ENCODE data around the gene TSC22D3.
"Not testable (repeated sequence)": the region's sequence is repeated elsewhere in the genome, so short reads cannot be mapped to it uniquely, and the experiment has no call there.

Gene TSC22D3

GRCh38 chrX:107775734-107776511 lies at the start of gene TSC22D3:
Gene TSC22D3, minus strand, starts transcription at chrX:107775787. Its CDS starts 368 bp downstream, at chrX:107775419.
- peak; percentile 15 for DNase-seq

- DNase-seq: peak; percentile 31
Measured at GRCh38 chrX:107823456-107823855, 47.9 kb upstream of the TSC22D3 start.

DNA sequence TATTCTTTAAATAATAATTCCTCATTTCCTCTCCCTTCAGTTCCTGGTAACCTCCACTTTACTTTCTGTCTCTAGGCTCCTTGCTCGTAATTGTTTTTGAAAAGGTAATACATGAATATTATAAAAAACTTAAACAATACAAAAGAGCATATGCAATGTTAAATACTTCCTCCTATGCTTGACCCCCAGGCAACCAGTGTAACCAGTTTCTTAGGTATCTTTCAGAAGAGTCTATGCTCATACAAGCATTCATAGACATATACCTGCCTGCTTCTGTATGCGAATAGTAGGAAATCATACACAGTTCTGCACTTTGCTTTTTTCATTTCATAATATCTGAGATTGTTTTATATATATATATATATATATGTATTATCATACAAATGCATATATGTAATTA lies 47.5 kb upstream of the TSC22D3 start:
- no peak for DNase-seq

- DNase-seq: no peak
Measured at GRCh38 chrX:107818900-107819521, 43.4 kb upstream of the TSC22D3 start.

DNA sequence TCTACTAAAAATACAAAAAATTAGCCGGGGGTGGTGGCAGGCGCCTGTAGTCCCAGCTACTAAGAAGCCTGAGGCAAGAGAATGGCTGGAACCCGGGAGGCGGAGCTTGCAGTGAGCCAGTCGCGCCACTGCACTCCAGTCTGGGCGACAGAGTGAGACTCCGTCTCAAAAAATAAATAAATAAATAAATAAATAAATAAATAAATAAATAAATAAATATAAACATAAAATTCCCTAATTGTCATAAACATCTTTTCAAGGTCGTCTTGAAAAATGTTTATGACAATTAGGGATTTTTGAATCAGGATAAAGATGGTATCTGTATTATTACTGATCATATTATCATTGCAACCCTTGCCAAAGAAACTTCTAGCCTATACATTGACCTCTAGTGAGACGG lies 34.5 kb upstream of the TSC22D3 start:
- DNase-seq: not testable (repeated sequence)

DNA sequence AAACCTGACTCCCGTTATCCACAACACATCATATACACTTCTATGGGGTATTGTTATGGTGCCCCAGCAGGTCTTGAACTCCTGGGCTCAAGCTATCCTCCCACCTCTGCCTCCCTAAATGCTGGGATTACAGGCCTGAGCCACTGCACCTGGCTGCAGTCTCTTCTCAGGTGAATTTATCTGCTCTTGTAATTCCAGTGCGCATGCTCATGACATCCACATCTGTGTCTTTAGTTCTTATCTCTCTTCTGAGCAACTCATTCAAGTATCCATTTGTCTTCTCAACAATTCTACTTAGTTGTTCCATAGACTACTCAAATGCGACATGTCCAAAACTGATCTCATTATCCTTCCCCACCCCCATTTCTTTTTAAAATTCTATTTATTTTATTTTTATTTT lies 29.6 kb upstream of the TSC22D3 start:
- no peak for DNase-seq

GRCh38 chrX:107804427-107804826 lies 28.8 kb upstream of the TSC22D3 start:
- no peak for DNase-seq

DNA sequence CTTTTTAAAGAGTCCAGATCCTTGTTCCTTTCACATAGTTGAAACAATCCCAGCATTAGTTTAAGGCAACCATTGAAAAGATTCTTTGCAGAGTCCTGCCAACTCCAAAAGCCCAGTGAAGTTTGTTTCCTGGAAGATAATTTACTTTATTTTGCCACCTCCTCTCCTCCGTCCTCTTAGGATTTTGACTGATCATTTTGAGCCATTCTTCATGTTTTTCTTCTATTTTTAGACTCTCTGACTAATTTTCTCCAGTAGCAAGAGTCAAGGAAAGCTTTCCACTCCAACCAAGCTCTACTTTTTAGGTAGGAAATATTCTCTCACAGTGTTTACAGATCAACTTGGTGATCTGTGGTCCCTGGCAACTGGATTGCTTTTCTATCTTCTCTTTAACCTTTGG lies 12.2 kb upstream of the TSC22D3 start:
- no peak for DNase-seq

- no peak for DNase-seq
Measured at GRCh38 chrX:107780525-107780924, 4.9 kb upstream of the TSC22D3 start.

- no peak for DNase-seq
Measured at GRCh38 chrX:107777536-107777832, 1.9 kb upstream of the TSC22D3 start, which contains the start of gene NCBP2L. Gene NCBP2L, plus strand, starts transcription at chrX:107777733. Its CDS starts 16,488 bp downstream, at chrX:107794221.

GRCh38 chrX:107776649-107777535 lies 1.3 kb upstream of the TSC22D3 start:
- peak; percentile 64 for DNase-seq

DNA sequence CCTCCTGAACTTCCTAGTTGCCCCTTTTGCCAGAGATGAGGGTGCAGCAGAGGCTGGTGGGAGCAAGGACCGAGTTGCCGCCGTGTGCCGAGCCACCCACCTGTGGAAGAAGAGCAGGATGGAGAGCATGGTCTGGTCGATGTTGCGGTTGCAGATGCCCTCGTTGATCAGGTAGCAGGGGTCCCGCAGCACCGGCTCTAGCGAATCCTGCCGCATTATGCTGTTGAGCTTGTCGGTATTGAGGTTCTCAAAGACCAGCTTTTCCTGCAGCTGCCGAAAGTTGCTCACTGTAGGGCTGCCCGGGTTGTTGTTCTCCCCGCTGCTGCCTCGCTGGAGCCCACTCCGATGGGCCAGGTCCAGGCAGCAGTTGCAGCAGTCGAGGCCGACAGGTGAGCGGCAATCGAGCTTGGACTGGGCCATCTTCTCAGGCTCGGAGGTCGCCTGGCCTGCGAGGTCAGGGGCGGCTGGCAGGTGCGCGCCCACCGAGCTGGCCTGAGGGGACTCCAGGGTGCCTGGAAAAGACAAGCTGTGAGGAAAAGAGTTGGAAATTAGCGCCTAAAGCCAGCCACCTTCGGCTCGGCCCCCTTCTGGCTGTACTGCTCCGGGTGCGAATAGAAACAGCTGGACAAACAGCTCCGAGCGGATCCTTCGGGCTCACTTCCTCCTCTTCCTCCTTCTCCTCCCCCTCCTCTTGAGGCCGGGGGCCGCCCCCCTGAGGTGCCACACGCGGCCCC lies 420 bp downstream of the TSC22D3 start:
- no peak for DNase-seq

GRCh38 chrX:107773906-107774435 lies 1.6 kb downstream of the TSC22D3 start:
- no peak for DNase-seq

DNA sequence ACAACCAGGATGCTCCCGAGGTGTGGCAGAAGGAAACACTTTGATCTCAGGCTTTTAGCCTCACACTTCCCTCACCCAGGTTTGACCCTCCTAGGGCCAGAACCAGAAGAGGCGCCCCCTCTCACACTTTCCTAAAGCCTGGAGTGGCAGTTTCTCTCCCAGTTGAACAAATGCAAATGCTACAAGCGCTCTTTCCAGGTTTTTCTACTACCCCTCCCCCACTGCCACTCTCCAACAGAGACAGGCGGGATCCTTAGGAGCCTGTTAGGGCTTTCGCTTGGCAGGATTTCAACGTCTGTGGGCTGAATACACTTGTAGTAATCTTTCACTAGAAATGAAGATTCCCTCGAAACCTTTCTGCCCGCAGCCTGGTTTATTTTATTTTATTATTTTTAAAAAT lies 2.4 kb downstream of the TSC22D3 start:
- DNase-seq: no peak

- no peak for DNase-seq
Measured at GRCh38 chrX:107769581-107770317, 5.8 kb downstream of the TSC22D3 start.

DNA sequence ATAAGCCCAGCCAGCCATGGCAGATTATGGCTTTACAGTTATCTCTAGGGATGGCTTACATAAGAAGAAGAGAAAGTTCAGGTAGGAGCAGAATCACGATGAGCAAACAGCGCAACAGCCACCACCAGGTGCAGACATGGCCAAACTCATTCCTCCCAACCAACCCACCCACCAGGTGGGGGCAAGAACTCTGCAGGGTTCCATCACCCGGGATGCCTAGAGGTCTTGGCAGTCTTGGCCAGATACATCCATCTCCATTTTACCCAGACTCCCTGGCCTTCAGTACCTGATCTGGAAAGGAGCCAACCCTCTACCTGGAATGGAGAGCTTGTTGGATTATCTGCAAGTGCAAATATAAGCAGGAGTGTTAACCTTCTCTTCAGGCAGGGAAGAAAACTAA lies 7.5 kb downstream of the TSC22D3 start:
- DNase-seq: no peak

- no peak for DNase-seq
Measured at GRCh38 chrX:107766470-107767150, 9.0 kb downstream of the TSC22D3 start.

- DNase-seq: no peak
Measured at GRCh38 chrX:107764845-107765608, 10.6 kb downstream of the TSC22D3 start.

DNA sequence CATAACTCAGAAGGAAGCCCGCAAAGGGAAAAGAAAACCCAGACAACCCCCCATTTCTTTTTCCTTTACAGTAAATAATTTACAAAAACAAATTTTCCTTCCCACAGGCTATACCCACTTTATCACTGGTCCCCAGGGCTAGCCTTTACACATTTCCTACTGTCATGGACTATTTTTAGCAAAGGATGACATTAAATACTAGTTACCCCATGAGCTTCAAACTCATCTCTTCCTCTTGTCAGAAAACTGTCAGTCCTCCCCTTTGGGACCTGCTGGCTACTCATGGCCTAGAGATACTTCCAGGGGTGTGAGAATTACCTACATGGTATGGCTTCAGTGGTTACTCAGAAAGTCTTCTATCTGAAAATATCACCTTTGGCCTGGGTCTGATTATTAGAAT lies 11.9 kb downstream of the TSC22D3 start:
- no peak for DNase-seq

DNA sequence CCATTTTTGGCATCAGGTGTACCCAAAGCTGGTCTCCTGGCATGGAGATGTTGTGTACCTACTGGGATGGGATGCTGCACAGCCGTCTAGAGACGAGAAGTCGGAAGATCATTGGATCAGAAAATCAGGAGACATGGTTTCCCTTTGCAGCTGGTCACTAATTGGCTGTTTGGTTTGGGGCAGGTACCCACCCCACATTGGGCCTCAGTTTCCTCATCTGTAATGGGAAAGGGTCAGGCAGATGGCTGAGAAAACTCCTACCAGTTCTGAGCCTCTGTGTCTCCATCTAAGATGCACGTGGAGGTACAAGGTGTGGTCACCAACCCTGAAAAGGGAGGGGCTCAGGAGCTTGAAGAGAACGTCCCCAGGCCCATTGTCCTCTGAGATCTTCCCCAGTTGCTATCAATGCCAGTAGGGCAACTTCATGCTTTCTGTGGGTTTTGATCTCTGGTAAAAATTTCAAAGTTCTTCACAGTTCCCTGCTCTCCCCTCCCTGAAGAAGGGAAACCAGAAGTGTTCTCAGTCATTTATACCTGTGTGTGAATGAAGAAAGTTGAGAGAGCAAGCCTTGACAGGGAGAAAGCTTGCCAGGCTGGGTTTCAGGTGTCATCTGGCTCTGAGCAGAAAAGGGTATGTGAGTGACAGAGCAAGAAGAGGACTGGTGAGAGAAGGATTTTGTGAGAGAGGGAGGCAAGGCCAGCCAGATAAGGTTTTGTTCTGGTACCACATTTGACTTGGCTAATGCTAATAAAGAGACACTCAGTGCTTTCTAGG lies 15.1 kb downstream of the TSC22D3 start:
- no peak for DNase-seq
